NCI-H2196 (cell line): Measurements from ENCODE around the gene LRRC25.
"Not testable (repeated sequence)": the region's sequence is repeated elsewhere in the genome, so short reads cannot be mapped to it uniquely, and the experiment has no call there.

Experiments
- DNase-seq: peaks from one replicate; lab custom pipeline; 2025; ENCODE audit not compliant: unreplicated experiment; lab: John Stamatoyannopoulos, UW

LRRC25 gene

GRCh38 chr19:18380843-18381242, 16.6 kb downstream of the LRRC25 start:
- DNase-seq, result no peak

- peak; percentile 96 for DNase-seq
These were observed 17.3 kb downstream of the LRRC25 start for GRCh38 chr19:18379803-18380747.

- peak; percentile 50 for DNase-seq
These were observed 20.4 kb downstream of the LRRC25 start for GRCh38 chr19:18377026-18377425.

GRCh38 chr19:18373892-18374629, 23.4 kb downstream of the LRRC25 start:
- DNase-seq, result peak; percentile 78

- no peak for DNase-seq
These were observed 24.0 kb downstream of the LRRC25 start for GRCh38 chr19:18373407-18373891.

GRCh38 chr19:18368504-18369222, 28.8 kb downstream of the LRRC25 start:
- no peak for DNase-seq

- DNase-seq, result no peak
These were observed 31.4 kb downstream of the LRRC25 start for GRCh38 chr19:18366021-18366435.

GRCh38 chr19:18364826-18365528, 32.4 kb downstream of the LRRC25 start:
- peak; percentile 96 for DNase-seq

- DNase-seq, result not testable (repeated sequence)
These were observed 33.1 kb downstream of the LRRC25 start for GRCh38 chr19:18364277-18364825.

- DNase-seq, result no peak
These were observed 33.6 kb downstream of the LRRC25 start for GRCh38 chr19:18363787-18364186.

GRCh38 chr19:18362934-18363542, 34.4 kb downstream of the LRRC25 start:
- DNase-seq, result no peak

GRCh38 chr19:18361646-18362045, 35.8 kb downstream of the LRRC25 start:
- no peak for DNase-seq

- DNase-seq, result no peak
These were observed 40.4 kb downstream of the LRRC25 start for GRCh38 chr19:18357041-18357440.

GRCh38 chr19:18354743-18355142, 42.7 kb downstream of the LRRC25 start:
- DNase-seq, result not testable (repeated sequence)

GRCh38 chr19:18353378-18354005, 43.9 kb downstream of the LRRC25 start:
- DNase-seq, result no peak

- no peak for DNase-seq
These were observed 45.9 kb downstream of the LRRC25 start for GRCh38 chr19:18351544-18351943.

- no peak for DNase-seq
These were observed 46.9 kb downstream of the LRRC25 start for GRCh38 chr19:18350490-18350889.

GRCh38 chr19:18349524-18350128, 47.8 kb downstream of the LRRC25 start:
- peak; percentile 74 for DNase-seq

GRCh38 chr19:18348818-18349339, 48.5 kb downstream of the LRRC25 start:
- not testable (repeated sequence) for DNase-seq
